ENCODE measurements around the gene VTA1. TPM values are rescaled to one million over a fixed set of nuclear protein-coding genes. Genes with fewer than 3 reads are reported as not detected.

Gene VTA1
- total and polyA plus RNA-seq, 11 donors, result 14.3 to 56.6 (median 41.0) TPM

GRCh38 chr6:142192343-142192742 lies 45.3 kb downstream of the VTA1 start:
- ATAC-seq, result no peak
- intact Hi-C loops (cut with DNase I), result no loop called here
- Histone ChIP-seq H3K27me3 (no peaks in the 10 kb centered on the region), H3K4me1 (peaks cover 0 to 6% (median under 1%) of the 10 kb centered on the region in 12 donors), H3K27ac (no peak overlapping the region), H3K4me3 (no peak overlapping the region), H3K9me3 (no peaks in the 10 kb centered on the region), H3K36me3 (peaks cover 0 to 26% (median 15%) of the 10 kb centered on the region in 9 donors)
- TF ChIP-seq POLR2A (IDR thresholded peaks at IDR 0.05), result no peak
- TF ChIP-seq, protein P1, sequence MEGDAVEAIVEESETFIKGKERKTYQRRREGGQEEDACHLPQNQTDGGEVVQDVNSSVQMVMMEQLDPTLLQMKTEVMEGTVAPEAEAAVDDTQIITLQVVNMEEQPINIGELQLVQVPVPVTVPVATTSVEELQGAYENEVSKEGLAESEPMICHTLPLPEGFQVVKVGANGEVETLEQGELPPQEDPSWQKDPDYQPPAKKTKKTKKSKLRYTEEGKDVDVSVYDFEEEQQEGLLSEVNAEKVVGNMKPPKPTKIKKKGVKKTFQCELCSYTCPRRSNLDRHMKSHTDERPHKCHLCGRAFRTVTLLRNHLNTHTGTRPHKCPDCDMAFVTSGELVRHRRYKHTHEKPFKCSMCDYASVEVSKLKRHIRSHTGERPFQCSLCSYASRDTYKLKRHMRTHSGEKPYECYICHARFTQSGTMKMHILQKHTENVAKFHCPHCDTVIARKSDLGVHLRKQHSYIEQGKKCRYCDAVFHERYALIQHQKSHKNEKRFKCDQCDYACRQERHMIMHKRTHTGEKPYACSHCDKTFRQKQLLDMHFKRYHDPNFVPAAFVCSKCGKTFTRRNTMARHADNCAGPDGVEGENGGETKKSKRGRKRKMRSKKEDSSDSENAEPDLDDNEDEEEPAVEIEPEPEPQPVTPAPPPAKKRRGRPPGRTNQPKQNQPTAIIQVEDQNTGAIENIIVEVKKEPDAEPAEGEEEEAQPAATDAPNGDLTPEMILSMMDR (IDR thresholded peaks at IDR 0.05), result no peak
- 96 to 100% (median 97%) methylated on average over 1 of the region's 1 CpG for WGBS, 4 donors
- DNase-seq, result no peak

GRCh38 chr6:142193621-142194020 lies 46.6 kb downstream of the VTA1 start:
- peaks cover 0 to 4% (median 0%) of the 10 kb centered on the region in 12 donors for H3K4me1 ChIP-seq
- no peak for DNase-seq
- no peak for ATAC-seq
- H3K4me3 ChIP-seq, result no peak overlapping the region
- H3K27ac ChIP-seq, result no peak overlapping the region
- H3K27me3 ChIP-seq, result no peaks in the 10 kb centered on the region
- peaks cover 0 to 31% (median 20%) of the 10 kb centered on the region in 9 donors for H3K36me3 ChIP-seq
- no peak for TF ChIP-seq POLR2A (IDR thresholded peaks at IDR 0.05)
- TF ChIP-seq, protein P1 (IDR thresholded peaks at IDR 0.05), result no peak
- intact Hi-C loops (cut with DNase I), result no loop called here
- no peaks in the 10 kb centered on the region for H3K9me3 ChIP-seq

DNA sequence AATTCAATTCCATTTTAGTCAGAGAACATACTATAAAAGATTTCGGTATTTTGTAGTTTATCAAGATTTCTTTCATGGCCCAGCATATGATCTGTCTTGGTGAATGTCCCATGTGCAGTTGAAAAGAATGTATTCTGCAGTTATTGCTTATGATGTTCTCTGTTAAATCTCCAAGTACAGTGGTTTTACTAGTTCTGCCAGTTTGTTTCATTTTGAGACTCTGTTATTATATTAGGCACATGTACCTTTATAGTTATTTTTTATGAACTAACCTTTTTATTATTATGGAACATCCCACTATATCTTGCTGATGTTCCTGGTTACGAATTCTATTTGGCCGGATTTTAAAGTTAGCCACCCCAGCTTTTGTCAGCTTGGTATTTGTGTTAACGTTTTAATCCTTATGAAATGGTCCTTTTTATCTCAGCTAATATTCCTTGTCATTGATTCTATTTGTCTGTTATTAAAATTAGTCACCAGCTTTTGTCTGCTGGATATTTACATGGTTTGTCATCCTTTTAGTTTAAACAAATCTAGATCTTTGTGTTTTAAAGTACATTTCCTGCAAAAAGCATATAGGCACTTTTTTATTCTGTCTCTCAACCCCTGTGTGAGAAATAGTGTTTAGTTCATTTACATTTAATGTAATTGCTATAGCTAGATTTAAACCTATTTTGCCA lies 48.9 kb downstream of the VTA1 start:
- Histone ChIP-seq H3K4me3 (no peak overlapping the region), H3K27me3 (no peaks in the 10 kb centered on the region), H3K27ac (no peak overlapping the region), H3K9me3 (no peaks in the 10 kb centered on the region), H3K36me3 (peaks cover 0 to 37% (median 21%) of the 10 kb centered on the region in 9 donors), H3K4me1 (peaks cover 0 to 12% (median 0%) of the 10 kb centered on the region in 12 donors)
- DNase-seq (no peak), ATAC-seq (no peak)
- WGBS, 4 donors, result 93 to 98% (median 96%) methylated on average over 4 of the region's 4 CpGs
- TF ChIP-seq, protein P1 (IDR thresholded peaks at IDR 0.05), result no peak
- no peak for TF ChIP-seq POLR2A (IDR thresholded peaks at IDR 0.05)
- intact Hi-C loops (cut with DNase I), result loop anchor here in 1 of 10 donors (5.0 kb wide), 1 partner anchor 34 kb away; no protein-coding TSS in a partner anchor

GRCh38 chr6:142200846-142201628 lies 54.0 kb downstream of the VTA1 start:
- Histone ChIP-seq H3K4me1 (peaks cover 0 to 17% (median 0%) of the 10 kb centered on the region in 12 donors), H3K36me3 (peaks cover 0 to 77% (median 50%) of the 10 kb centered on the region in 9 donors), H3K27me3 (no peaks in the 10 kb centered on the region), H3K4me3 (no peak overlapping the region), H3K27ac (no peak overlapping the region), H3K9me3 (no peaks in the 10 kb centered on the region)
- intact Hi-C loops (cut with DNase I), result no loop called here
- TF ChIP-seq, protein P1 (IDR thresholded peaks at IDR 0.05), result no peak
- no peak for TF ChIP-seq POLR2A (IDR thresholded peaks at IDR 0.05)
- DNase-seq (no peak), ATAC-seq (peak in 2 of 4 donors; percentile 45 to 46)
- WGBS, 4 donors, result 37 to 50% (median 40%) methylated on average over 3 of the region's 3 CpGs
